Fibroblast of skin of left quadriceps (primary cell): Measurements from ENCODE around the gene TC2N.
"Not testable (repeated sequence)": the region's sequence is repeated elsewhere in the genome, so short reads cannot be mapped to it uniquely, and the experiment has no call there.

Experiments used
- DNase-seq, 2 experiments: peaks; one replicate each; pipeline ENCODE4 v3.0.0-alpha.2; 2013; ENCODE audit warnings: low read depth in 2 of 2

Gene TC2N

DNA sequence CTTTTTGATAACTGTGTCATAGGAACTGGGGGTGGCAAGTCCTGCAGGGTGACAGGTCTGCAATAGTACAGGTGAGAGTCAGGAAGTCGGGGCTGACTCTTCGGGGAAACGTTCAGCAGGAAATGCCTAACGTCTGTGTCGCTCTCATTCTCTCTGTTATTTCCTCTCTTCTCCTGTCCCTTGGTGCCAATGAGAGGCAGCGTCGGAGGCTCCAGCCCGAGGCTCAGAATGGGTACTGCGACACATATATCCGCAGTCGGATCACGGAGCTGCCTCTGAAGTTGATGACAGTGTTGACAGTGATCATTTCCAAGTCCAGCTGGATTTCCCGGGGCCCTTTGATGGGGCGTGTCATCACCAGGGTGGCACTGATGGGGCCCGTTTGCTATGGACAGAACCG lies 2.7 kb upstream of the TC2N start:
- DNase-seq, result no peak

- no peak for DNase-seq
These were observed 2.2 kb upstream of the TC2N start for GRCh38 chr14:91869556-91869955.

- no peak for DNase-seq
These were observed 633 bp downstream of the TC2N start for GRCh38 chr14:91866511-91867295.

GRCh38 chr14:91866061-91866460 lies 1.3 kb downstream of the TC2N start:
- DNase-seq, result peak in 1 of 2 experiments; percentile 9

DNA sequence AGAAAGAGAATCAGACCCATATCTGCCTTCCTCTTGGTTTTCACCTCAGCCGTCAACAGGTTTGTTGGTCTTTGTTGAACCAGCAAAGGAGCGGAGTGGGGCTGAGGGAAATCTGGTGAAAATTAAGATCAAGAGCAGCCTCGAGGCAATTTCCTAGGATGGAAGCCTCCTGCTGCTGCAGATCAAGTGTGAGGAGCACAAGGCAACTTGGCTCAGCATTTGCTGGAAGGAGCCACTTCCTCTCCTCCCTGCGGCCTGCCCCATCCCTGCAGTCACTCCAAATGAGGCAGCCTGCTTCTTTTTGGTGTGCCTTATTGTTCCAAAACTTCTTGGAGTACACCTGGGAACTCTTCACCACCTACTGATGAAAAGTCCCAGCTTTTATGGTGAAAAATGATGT lies 4.9 kb downstream of the TC2N start:
- no peak for DNase-seq

- no peak for DNase-seq
These were observed 6.2 kb downstream of the TC2N start for GRCh38 chr14:91861091-91861490.

GRCh38 chr14:91860238-91860637 lies 7.1 kb downstream of the TC2N start:
- DNase-seq, result no peak

DNA sequence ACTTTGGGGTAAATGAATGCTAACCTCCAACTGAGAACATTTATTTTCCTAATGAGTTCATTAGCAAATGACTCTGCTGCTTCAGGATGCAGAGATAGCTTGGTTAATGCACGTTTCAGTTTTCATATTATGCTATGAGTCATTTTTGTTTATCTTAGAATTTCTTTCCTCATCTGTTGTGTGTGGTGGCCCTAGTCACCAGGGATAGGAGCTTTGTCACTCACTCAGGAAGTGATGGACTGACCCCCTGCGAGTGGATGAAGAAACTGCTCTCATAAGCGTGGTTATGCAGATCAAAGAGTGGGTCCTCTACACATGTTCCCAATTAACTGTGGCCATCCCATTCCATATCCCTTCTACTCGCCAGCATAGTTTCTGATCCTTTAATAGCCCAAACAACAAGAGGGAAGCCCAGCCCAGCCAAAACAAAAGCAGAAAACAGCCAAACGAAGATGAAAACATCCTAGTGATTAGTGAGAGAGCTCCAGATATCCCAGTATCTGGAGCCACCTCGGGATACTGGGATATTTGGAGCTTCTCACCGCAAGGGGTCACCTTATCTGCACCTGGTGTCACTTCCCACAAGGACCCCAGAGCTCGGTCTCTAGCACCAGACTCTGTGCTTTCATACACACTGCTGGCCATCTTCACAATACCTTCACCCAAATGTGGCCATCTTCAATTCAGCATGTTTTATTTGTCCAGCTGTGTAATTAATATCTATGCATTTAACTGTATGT lies 8.6 kb downstream of the TC2N start:
- DNase-seq, result peak; percentile 45 to 56

DNA sequence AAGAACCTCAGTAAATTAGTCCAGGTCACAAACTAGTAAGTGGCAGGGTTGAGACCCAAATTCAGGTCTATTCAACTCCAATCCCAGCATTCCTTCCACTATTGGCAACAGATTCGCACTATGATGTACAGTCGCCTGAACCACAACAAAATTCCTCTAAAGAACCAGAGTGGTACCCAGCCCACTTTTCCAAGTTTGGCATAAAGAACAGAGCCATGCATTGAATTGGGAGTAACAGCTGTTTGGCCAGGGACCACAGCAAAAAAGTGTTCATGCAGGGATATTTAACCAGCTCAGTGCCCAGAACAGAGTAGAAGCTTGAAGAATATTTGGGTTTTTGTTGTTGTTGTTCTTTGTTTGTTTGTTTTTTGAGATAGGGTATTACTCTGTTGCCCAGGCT lies 9.7 kb downstream of the TC2N start:
- no peak for DNase-seq

GRCh38 chr14:91854327-91854934 lies 12.9 kb downstream of the TC2N start:
- DNase-seq, result no peak

DNA sequence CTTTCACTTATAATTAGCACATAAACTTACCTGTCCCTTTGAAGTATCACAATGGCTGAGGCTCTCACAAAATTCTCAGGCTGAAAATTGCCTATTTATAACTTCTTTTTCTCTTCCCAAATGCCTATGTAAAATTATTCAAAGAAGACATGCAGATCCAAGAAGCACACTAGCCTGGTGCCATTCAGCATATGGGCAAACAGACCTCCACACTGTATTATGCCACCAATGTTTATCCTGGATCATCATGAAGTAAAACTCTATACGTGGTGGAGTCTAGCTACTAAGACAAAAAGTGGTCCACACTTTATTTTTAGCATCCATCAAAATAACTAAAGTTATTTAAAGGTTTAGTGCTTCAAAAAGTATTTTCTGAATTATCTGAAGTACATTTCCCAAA lies 15.8 kb downstream of the TC2N start:
- DNase-seq, result no peak

DNA sequence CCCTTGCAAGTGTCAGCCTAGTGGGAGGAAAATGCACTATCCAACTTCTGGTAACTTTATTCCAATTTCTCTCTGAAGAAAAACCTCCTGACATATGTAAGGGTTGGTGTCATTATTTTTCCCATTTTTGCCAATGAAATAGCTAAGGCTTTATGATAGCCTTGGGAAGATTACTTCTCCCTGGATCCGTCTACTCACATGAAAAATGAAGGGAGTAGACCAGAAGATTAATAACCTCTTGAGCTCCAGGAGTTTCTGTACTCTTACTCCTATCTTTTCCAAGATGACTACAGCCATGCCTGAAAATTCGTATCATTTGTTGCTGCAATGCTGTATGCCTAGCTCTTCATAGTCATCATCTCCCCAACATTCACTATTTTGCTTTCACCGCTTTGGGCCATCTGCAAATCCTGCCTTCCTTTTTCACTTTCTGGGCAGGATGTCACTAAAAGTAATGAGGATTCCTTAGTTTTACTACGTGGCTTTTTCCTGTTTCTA lies 18.8 kb downstream of the TC2N start:
- no peak for DNase-seq

DNA sequence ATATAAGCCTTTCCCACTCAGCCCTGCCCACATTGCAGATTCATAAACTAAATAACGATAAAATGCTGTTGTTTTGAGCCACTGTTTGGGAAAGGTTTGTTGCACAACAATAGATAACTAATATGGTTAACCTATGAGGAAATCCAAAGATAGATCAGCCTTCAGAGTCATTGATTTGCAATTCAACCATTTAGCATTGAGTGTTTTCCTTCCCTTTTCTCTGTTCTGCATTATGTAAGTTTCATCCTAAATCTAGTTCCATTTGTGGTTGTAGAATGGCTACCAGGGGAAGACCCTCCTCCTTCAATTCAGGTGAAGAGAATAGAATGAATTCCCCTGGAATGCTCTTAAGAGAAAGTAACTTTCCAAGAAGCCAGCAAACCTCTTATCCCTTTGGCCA lies 19.6 kb downstream of the TC2N start:
- DNase-seq, result no peak

GRCh38 chr14:91845652-91846051 lies 21.7 kb downstream of the TC2N start:
- DNase-seq, result no peak

DNA sequence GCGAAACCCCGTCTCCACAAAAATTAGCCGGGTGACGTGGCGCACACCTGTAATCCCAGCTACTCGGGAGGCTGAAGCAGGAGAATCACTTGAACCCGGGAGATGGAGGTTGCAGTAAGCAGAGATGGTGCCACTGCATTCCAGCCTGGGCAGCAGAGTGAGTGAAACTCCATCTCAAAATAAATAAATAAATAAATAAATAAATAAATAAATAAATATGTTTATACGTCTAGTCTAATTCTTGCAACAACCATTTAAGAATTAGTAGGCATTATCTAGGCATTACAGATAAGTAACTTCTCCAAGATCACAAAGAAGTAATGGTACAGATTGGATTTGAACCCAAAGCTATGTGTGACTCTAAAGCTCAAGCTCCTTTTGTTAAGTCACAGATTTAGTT lies 22.3 kb downstream of the TC2N start:
- DNase-seq, result not testable (repeated sequence)

DNA sequence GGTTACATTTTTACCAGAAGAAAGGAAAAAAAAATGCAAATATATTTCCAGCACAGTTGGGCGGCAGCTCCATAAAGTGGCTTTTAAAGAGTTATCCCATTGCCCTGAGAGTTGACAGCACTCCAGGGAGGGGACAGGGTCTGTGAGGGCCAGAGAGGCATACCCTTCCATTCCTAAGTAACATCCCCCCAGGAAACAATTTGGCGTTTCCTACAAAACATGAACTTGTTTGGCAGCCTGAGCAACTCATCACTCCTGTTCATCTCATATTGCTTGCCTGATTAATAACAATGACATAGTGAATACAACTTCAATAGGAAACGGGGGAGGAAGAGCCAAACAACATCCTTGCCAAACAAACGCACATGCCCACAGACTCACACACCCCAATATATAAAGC lies 23.3 kb downstream of the TC2N start:
- DNase-seq, result no peak

DNA sequence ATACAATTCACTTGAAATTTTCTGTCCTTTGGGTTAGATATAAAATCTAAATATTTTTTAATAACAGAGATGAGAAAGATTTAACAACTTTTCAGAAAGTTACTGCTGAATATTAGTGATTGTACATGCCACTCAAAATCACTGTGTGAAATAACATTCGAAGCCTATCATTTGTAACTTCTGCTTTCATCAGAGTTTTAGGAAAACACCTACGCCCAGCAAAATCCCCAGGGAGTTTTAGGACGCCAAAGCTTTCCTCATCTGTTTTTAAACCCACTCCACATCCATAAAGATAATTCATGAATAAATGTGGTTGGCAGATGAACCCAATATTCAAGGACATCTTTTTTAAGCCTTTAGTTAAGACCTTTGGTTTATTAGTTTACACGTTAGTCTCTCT lies 23.9 kb downstream of the TC2N start:
- no peak for DNase-seq

DNA sequence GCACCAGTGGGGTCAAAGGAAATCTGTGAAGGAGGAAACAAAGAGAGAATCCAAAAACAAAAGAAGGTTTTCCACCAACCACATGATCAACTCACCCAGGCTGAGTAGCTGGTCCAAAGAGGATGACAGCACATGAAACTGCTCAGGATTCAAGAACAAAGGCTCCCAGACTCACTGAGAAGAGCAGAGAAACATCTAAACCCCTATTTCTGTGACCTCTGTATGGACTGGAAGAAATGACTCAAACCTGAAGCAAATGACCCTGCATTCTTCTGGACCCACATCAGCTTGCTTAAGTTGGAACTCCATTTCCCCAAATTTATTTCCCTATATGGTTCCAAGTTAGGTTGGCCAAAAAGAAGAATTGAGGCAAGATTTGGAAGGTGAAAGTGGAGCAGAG lies 26.3 kb downstream of the TC2N start:
- no peak for DNase-seq

DNA sequence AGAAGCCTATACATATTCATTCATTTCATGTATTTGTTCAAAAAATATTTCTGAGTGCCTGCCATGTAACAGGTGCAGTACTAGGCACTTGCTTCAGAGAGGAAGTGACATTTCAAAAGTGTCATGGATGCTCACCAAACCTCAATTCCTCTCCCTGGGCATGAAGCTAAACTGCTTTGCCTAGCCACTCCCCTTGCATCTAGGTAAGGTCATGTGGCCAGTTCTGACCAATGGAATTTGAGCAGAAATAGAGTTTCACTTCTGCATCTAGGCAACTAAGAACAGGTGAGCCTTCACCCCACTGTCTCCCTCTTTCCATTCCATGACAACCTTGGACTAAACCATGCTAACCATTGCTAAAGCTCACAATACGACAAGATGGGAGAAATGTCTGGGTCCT lies 27.6 kb downstream of the TC2N start:
- no peak for DNase-seq

DNA sequence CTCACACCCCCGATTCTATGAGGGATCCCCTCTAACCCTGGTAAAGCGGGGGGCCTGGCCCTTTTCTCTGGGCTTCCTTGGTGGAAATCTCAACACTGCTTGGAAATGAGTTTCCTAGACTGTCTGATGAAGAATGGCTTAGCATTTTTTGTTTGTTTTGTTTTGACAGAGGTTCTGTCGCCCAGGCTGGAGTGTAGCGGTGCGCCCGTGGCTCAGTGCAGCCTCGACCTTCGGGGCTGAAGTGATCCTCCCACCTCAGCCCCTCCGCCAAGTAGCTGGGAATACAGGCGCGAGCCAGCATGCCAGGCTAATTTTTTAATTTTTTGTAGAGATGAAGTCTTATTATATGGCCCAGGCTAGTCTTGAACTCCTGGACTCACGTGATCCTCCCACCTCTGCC lies 30.3 kb downstream of the TC2N start:
- no peak for DNase-seq

DNA sequence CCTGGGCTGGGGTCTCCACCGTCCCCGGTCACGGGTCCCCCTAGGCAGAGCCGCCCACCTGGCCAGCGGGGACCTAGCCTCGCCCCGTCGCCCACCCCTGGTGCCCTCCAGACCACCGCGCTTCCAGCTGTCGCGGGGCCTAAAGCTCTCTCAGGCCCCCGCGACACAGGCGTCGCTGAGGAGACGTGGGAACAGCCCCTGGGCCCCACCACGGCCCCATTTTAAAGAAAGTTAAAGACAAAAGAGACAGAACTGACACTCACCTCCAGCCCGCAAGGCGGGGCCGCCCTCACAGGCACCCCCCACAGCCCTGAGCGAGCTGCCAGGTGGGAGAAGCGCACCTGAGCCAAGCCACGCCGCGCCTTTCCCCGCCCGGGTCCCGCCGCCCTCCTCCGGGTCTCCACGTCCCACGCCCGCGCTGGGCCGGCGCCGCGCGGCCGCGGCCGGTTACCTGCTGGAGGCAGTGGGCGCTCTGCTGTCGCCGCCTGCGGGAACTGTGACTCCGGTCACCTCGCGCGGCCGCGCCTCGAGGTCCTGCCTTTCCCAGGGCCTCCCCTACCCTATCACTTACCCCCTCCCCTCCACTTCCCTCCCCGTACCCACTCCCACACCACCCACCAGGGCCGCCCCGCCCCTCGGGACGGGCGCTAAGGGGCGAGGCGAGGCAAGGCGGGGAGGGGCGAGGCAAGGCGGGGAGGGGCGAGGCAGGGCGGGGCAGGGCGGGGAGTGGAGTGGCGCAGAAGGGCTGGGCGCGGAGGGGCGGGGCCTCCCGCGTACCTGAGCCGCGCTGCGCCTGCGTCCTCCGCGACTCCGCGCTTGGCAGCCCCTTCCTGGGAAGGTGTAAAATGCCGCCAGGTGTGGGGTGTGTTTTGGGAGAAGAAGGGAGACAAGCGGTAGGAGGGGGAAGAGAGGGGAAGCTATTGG lies 31.2 kb downstream of the TC2N start:
- DNase-seq, result no peak
